Activated CD4-positive, alpha-beta T cell treated with anti-CD3 and anti-CD28 coated beads, Interleukin-2, amount 50 U/mL, for 4 hours (primary cell): ENCODE measurements around the gene BOK.
"Not testable (repeated sequence)": the region's sequence is repeated elsewhere in the genome, so short reads cannot be mapped to it uniquely, and the experiment has no call there.

Source experiments
- DNase-seq, 2 experiments: peaks; one replicate each; pipeline ENCODE4 v3.0.0-alpha.2; 2020

BOK gene

GRCh38 chr2:241558532-241559322, at the start of gene BOK:
BOK (plus strand) TSS chr2:241558745; CDS start chr2:241559484, 739 bp downstream.
- no peak for DNase-seq

GRCh38 chr2:241509155-241509784, 49.3 kb upstream of the BOK start:
- no peak for DNase-seq

- no peak for DNase-seq
Measured at GRCh38 chr2:241511091-241511741, 47.3 kb upstream of the BOK start.

GRCh38 chr2:241514553-241514952, 44.0 kb upstream of the BOK start:
- no peak for DNase-seq

- DNase-seq = no peak
Measured at GRCh38 chr2:241514986-241515737, 43.4 kb upstream of the BOK start.

- no peak for DNase-seq
Measured at GRCh38 chr2:241516520-241516965, 42.0 kb upstream of the BOK start.

GRCh38 chr2:241517297-241517696, 41.2 kb upstream of the BOK start:
- DNase-seq = no peak

GRCh38 chr2:241519669-241520068, 38.9 kb upstream of the BOK start:
- no peak for DNase-seq

GRCh38 chr2:241522477-241522876, 36.1 kb upstream of the BOK start:
- no peak for DNase-seq

- DNase-seq = not testable (repeated sequence)
Measured at GRCh38 chr2:241525818-241526780, 32.4 kb upstream of the BOK start.

- no peak for DNase-seq
Measured at GRCh38 chr2:241530571-241530970, 28.0 kb upstream of the BOK start.

GRCh38 chr2:241531161-241531722, 27.3 kb upstream of the BOK start:
- no peak for DNase-seq

- DNase-seq = no peak
Measured at GRCh38 chr2:241532168-241532567, 26.4 kb upstream of the BOK start.

GRCh38 chr2:241532733-241533601, 25.6 kb upstream of the BOK start:
- no peak for DNase-seq

GRCh38 chr2:241534293-241534692, 24.3 kb upstream of the BOK start:
- no peak for DNase-seq

GRCh38 chr2:241534701-241535375, 23.7 kb upstream of the BOK start:
- DNase-seq = no peak

- no peak for DNase-seq
Measured at GRCh38 chr2:241535871-241536655, 22.5 kb upstream of the BOK start.

- no peak for DNase-seq
Measured at GRCh38 chr2:241538838-241539615, 19.5 kb upstream of the BOK start.
